HG02938 (cell line): ENCODE results near the gene GPM6B.

ENCODE experiments used
- ATAC-seq: cut with Tn5 transposase; IDR thresholded peaks from one replicate; pipeline ENCODE4 v1.9.1; 2021; ENCODE audit warnings: mild to moderate bottlenecking, moderate library complexity; ENCODE audit not compliant: unreplicated experiment

Gene GPM6B, protein sequence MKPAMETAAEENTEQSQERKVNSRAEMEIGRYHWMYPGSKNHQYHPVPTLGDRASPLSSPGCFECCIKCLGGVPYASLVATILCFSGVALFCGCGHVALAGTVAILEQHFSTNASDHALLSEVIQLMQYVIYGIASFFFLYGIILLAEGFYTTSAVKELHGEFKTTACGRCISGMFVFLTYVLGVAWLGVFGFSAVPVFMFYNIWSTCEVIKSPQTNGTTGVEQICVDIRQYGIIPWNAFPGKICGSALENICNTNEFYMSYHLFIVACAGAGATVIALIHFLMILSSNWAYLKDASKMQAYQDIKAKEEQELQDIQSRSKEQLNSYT

DNA sequence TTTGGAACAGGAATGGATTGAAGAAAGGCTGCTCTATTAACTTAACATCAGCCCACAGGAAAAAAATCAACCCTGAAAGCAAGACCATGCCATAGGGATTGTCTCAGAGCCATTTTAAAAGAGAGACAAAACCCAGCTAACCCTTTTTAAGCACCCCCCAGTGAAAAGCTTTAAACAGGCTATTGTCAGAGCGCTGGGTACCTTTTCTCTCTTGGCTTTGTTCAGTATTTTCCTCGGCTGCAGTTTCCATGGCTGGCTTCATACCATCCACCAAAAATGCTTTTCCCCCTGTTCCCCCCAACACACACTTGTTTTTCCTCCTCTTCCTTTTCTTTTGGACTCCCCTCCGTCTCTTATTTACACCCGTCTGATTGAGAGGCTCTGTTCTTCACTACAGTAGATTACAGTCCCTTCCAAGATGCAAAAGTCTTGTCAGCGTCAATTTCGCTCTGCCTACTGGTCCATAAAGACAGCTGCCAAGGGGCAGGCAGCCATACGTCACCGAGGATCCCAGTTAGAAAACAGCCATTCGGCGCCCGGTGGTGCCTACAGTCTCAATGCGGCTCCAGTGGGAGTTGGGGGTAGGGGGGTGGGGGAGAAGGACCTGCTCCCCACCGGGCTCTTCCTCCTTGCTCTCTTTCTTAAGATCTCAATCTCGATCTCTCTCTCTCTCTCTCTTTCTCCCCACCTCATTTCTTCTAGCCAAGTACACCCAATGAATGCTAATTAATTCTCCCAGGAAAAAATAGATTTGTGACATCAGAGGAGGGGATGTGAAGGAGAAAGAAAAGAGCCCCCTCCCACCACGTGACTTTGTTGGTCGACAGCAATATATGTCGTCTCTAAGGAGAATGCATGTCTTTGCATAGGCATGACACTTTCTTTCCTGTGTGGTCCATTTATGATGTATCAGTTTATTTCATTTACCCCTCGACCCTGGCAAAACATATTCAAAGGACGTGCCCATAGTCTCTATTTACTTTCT lies at the start of gene GPM6B:
Gene GPM6B (minus strand): TSS at position 451 of the 985 bp plus-strand sequence. CDS start 189 bp downstream, at position 262.
- ATAC-seq, result no peak

DNA sequence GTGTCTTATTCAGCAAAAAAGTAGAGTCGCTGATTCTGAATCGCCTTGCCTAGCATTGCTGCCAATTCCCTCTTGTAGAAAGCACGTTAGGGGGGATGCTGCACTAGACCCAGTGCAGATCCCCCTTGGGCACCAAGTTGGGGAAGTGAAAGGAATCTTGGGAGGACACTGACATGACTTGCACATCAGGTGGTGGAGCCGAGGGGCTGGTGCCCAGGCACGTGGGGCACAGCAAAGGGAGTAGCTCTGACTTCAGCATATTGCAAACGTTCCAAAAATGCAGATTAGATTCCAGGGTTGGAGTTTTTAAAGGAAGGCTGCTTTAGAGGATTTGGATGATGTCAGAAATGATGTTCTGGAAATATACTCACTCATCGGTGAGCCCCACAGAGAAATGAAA lies 47.4 kb upstream of the GPM6B start:
- no peak for ATAC-seq

DNA sequence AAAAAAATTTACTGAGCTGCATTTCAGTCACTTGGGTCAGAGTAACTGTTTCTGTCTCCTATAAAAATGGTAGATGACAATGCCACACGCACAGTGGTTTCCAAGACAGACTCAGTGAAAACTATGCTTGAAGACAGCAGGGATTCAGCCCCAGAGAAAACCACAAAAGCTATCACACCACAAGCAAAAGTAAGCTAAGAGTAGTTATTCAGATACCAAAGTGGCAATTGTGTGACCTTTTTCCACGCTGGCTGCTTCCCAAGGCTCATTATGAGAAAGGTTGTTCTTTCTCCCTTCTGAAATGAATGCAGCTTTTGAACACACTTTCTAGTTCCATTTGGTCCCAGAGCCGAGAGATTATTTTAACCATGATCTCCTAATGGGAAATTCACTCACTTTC lies 46.4 kb upstream of the GPM6B start:
- ATAC-seq, result no peak

DNA sequence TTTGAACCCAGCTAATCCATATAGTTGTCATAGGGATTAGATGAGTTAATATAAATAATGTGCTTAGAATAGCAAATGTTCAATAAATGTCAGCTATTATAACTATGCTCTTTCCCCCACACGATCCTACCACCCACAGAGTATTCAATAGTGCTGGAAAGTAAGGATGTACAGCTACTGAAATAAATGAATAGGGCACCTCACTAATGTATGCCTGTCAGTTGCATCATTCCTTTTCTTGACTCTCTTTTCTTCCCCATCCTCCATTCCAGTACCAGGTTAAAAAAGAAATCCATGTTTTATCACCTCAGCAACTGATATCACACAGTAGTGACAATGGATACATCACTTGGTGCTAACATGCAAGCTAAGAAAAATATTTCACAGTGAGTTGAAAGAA lies 42.8 kb upstream of the GPM6B start:
- ATAC-seq, result no peak

DNA sequence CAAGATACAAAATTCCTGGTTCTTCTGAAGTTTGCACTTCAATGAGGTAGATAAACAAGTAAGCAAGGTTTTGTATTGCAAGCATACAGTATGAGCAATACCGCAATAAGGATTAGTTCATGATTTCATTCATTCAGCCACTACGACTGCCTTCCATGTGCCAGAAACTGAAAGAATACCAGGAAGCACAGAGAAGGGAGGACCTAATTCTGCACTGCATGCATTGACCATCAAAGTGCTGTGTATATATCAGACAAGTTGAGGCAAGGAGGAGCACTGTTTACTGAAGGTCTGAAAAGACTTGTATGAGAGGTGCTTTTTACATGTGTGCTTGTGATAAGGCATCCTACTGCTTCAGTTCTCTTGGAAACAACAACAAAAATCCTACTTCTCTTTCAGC lies 40.9 kb upstream of the GPM6B start:
- ATAC-seq, result no peak

DNA sequence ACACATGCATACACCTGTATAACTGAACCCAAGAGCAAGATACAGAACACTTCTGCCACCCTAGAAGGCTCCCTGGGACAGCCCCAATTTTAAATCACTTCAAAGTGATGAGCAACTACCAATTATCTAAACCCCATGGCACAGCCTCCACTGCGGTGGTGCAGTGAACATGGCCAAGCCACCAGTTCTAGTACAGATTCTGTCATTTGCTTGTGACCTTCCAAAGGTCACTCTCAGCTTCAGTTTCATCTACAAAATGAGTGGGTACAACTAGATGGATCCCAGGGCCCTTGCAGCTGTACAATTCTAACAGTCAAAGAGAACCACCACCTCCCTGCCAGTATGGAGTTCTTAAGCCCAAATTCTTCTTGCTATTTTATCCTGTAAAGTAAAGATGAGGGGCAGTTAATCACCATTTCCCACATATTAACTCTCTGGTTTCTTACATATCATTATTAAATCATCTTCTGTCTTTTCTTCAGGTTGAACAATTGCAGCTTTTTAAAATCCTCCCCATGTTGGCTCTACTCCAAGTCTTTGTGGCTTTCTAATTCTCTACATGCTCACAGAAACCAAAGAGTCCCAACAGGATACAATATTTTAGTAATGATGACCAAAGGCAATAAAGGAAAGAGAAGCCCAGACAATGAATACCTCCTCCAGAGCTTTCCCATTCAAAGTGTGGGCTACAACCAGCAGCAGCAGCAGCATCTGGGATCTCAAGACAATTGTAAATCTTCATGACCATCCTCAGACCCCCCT lies 39.0 kb upstream of the GPM6B start:
- no peak for ATAC-seq

DNA sequence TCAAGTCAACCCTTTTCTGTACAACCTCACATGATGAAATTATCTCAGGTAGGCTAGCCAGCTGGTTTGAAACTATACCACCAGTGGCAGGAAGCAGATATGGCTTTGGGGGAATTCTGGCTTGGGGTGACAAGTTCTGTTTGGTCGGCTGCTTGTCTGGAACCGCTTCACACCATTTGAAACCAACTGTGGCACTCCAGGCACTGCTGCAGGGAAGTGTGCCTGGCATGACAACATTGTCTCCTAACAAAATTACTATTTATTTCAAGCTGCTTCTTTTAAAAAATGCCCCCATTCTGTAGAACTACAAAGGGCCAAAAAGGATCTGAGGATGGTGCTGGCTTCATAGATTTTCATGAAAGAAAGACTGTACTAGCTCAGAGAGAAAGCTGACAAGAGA lies 37.1 kb upstream of the GPM6B start:
- no peak for ATAC-seq

DNA sequence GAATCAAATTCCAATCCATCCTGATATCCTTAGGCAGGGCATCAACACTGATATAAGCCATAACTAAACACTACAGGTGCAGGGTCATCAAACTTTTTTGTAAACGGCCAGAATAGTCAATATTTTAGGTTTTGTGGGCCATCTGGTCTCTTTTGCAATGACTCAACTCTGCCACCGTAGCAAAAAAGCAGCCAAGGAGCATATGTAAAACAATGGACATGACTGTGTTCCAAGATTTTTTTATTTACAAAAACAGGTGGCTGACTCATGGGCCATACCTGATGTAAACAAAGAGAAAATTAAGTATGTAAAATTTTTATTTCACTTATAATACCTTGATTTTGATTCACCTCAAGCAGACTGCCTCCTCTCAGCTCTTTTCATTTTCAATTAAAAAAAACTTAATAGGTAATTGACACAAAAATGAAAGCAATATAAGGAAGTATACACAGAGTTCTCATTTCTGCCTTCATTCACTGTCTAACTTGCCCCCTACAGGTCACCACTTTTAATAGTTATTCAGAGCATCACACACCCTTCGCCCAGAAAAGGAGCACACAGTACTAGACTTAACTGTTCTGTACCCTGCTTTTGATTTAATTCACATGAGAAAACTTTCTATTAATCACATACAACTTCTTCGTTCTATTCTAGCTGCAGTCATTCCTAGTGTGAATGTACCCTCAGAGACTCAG lies 35.3 kb upstream of the GPM6B start:
- peak; percentile 80 for ATAC-seq

DNA sequence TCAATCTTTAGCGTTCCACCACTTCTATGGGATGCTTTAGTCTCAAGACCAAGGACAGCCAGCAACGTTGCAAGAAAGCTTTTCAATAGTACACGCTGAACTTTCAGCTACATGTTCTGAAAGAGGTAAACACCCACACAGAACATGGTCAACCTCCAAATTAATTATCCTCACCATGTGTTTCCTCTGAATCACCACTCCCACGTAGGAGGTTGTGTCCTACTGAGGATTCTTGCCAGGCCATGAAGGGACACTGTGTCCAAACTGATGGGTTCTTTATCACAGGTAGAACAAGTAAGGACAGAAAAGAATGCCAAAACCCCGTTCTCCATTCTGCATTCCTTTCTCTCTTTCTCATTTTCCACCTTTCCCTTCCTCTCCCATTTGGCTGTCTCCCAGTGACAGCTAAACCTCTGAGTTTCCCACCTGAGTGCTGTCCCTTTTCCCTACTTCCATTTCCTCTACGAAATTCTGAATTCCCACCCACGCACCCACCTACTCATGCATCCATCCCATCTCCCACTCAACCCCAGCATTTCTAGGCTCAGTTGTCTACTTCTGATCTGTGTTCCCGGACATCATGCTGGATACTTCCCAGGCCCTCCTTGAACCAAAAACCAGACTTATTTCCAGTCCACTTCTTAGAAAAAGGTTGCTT lies 29.0 kb upstream of the GPM6B start:
- no peak for ATAC-seq

DNA sequence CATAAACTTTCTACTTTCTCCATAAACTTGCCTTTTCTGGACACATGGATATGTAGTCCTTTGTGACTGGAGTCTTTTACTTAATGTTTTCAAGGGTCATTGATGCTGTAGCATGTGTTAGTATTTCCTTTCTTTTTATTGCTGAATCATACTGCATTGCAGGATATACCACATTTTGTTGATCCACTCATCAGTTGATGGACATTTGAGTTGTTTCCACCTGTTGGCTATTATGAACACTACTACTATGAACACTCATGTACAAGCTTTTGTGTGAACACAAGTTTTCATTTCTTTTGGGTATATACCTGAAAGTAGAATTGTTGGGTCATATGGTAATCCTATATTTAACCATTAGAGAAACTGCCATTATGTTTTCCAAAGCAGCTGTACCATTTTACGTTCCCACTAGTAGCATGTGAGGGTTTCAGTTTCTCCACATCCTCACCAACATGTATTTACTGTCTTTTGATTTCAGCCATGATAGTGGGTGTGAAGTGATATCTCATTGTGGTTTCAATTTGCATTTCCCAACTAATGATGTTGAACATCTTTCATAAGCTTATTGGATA lies 26.3 kb upstream of the GPM6B start:
- no peak for ATAC-seq

DNA sequence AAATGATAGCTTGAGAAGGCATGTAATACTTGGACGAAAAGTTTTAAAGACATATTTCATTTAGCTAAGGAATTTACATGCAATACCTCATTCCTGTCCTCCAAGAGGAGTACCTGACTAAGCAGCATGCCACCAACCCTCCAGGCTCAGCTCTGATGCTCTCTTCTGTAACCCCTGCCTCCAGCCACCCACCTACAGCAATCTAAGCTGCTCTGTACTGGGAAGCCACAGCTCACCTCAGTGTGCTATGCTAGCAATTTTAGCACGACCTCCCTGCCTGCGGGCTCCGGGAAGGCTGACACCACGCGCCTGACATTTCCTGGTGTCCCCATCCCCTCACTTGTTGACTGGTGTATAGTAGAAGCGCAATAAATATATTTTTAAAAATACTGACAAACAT lies 23.2 kb upstream of the GPM6B start:
- no peak for ATAC-seq

DNA sequence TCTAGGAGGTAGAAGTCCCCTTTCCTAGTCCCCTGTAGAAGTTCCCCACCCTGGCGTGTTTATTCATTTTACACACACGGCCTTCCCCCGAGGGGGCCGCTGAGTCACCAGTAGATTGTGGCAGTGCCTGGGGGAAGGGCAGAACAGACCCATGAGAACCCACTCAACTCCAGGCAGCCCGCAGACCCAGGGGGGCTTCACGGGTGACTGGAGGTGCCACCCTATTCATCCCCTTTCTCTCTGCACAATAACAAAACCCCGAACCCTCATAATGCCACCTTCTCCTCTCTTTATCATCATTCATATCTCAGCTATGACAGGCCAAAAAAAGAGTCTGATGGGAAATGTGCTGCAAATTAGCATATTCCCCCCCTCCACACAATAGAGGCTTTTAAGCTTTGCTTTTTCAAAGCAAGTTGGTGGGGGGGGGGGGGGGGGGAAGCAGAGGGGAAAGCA lies 20.4 kb upstream of the GPM6B start:
- ATAC-seq, result no peak

DNA sequence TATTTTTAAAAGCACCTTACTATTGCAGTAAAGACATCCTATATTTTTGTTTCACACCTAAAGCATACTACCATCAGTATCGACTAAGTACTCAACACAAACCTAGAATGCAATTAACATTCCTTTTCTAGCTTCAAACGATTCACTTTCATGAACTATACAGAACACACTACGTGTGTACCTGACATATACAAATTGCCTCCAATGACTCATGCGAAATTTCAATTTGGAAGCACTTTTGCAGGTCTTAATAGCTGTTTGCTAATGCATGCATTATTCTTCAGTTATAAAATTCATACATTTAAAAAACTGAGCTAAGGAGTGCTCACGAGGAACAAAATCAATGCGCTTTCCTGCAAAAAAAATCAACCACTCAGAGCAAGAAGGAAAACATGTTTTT lies 19.7 kb upstream of the GPM6B start:
- ATAC-seq, result no peak

DNA sequence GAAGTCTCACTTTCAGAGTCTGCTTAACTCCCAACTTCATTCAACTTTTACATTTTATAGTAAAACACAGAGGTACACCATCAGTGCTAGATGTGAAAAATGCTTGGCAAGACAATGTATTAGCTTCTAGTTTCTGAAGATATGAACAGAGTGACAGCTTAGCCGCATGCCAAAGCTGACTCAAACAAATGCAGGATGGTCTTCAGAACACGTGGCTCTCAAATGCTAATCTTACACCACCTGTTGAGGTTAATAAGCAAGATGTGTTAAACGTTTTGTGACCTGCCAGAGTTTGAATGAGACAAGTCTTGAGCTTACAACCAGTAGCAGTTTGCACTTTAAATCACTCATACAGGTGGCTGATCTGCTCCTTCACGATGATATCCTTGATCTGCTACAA lies 18.9 kb upstream of the GPM6B start:
- no peak for ATAC-seq

DNA sequence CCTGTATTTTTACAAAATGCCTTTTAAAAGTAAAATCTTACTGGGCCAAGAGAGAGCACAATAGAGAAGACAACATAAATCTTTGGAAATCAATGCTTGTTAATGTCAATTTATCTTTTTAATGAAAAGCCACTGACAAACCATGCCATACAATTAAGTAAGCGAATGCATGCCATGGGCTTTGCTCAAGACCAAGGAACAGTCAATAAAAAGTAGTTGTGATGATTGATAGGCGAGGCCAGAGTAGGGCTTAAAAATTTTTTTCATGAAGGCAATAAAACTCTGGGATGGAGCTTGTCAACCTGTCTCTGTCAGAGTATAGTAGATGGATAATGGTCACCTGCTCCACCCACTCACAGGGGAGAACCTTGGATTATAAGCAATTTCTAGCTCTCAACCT lies 17.5 kb upstream of the GPM6B start:
- ATAC-seq, result no peak

DNA sequence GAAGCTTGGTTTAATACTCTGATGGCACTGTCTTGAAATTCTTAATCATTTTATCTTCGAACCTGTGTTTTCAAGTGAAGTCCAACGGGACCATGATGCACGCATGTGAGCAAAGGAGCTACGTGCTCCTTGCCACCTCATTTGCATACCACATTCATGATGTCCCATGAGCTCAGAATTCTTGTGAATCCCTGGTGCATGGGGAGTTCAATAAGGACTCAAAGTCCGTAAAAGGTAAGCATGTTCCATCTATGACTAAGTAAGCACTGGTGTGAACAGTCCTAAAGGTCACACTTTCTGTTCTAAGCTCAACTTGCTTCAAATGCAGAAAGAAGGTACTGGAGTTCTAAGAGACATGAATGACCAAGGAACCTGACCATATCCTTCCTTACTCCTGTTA lies 13.1 kb upstream of the GPM6B start:
- ATAC-seq, result no peak

DNA sequence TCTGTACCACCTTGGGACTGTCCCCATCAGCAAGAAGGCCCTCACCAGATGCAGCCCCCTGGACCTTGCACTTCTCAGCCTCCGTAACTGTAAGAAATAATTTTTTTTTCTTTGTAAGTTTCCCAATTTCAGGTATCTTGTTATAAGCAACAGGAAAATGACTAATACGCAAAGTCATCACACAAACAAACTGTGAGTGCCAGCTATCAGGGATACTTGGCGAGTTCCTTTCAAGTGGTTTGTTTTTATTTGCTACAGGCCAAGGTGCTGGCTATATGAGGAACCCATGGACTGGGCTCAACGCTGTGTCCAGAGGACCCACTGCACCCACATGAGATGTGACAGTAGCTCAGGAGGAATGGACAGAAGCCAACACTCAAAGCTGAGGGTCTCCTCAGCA lies 11.5 kb upstream of the GPM6B start:
- no peak for ATAC-seq

DNA sequence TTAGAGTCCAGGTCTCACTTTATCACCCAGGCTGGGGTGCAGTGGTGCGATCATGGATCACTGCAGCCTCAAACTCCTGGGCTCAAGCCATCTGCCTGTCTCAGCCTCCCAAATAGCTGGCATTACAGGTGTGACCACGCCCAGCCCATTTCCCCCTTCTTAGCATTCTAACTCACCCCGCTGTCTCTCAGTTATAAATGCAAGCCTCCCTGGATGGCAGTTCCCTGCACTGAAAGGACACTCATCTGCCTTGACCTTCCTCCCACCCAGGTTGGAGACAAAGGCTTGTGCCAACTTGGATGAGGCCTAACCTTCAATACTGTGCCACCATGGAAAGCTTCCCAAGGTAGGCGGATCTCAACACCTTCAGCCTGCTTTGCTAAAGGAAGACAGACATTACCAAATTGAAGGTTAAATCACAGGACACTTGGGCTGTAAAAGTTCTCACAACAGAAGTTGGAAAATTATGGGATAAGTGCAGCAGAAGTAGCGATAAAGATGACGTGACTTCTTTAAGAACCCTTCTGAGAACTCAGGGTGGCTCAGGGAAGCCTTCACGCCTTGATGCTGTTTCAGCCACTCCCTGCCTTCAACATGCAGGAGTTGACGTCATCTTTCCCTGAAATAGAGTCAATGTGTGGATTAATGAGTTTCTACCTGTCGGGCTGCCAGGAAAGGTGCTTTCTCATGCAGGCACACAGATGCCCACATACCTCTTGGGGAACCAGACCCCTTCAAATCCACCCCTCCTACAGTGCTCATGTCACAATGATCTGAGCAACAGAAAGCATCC lies 10.6 kb upstream of the GPM6B start:
- ATAC-seq, result no peak

DNA sequence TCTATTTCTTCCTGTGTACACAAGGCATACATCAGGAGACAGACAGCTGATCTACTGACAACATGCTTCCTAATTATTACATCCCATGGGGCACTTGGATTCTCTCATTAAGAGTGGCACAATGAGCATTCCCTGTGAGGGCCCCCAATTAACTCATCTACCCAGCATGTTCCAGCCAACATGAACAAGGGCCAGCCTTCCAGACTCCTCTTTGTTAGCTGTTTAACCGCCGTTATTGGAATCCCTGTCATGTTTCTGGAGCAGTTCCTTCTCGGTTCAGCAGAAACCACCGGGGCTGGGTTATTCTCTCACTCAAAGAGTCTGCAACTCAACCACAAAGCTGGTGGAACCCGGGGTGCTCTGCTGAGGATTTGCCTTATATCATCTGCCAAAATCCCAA lies 9.9 kb upstream of the GPM6B start:
- ATAC-seq, result no peak
